ENCODE results near the gene CNKSR3.

DNA sequence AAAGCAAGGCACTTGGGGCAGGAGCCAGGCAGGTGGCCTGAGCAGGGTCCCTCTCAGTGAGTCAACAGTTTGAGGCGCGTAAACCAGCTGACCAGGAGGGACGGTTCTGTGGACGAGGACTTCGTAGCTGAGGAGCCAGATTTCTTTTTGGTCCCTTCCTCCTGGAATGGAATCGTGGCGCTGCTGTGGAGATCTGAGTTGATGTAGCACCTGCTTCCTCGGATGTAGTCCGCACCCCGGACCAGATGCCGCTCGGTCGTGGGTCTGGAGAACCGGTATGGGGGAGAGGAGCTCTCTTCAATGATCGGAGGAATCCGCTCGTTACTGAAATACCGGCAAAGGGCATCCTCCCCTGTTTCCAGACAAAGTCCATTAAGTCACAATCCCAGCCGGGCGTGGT is 104.2 kb downstream of the CNKSR3 start:
- TF ChIP-seq, protein P1, sequence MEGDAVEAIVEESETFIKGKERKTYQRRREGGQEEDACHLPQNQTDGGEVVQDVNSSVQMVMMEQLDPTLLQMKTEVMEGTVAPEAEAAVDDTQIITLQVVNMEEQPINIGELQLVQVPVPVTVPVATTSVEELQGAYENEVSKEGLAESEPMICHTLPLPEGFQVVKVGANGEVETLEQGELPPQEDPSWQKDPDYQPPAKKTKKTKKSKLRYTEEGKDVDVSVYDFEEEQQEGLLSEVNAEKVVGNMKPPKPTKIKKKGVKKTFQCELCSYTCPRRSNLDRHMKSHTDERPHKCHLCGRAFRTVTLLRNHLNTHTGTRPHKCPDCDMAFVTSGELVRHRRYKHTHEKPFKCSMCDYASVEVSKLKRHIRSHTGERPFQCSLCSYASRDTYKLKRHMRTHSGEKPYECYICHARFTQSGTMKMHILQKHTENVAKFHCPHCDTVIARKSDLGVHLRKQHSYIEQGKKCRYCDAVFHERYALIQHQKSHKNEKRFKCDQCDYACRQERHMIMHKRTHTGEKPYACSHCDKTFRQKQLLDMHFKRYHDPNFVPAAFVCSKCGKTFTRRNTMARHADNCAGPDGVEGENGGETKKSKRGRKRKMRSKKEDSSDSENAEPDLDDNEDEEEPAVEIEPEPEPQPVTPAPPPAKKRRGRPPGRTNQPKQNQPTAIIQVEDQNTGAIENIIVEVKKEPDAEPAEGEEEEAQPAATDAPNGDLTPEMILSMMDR (IDR thresholded peaks at IDR 0.05; ENCODE audit: low read length), result no peak
- no peak for TF ChIP-seq EZH2 (IDR thresholded peaks at IDR 0.05; ENCODE audit: borderline replicate concordance, low read length)
